ENCODE measurements around the gene CALML5. TPM values are rescaled to one million over a fixed set of nuclear protein-coding genes. Genes with fewer than 3 reads are reported as not detected.

The CALML5 gene
- total RNA-seq, 1 experiment from 2014 or later = not detected

- in situ Hi-C loops (cut with HindIII; ENCODE audit: low pct_unique_long_range_greater_than_20kb, low sequenced_read_pairs) = no loop called here
- no peak for DNase-seq (ENCODE audit: low read depth)
These were observed 38.2 kb downstream of the CALML5 start for GRCh38 chr10:5461203-5461588.

DNA sequence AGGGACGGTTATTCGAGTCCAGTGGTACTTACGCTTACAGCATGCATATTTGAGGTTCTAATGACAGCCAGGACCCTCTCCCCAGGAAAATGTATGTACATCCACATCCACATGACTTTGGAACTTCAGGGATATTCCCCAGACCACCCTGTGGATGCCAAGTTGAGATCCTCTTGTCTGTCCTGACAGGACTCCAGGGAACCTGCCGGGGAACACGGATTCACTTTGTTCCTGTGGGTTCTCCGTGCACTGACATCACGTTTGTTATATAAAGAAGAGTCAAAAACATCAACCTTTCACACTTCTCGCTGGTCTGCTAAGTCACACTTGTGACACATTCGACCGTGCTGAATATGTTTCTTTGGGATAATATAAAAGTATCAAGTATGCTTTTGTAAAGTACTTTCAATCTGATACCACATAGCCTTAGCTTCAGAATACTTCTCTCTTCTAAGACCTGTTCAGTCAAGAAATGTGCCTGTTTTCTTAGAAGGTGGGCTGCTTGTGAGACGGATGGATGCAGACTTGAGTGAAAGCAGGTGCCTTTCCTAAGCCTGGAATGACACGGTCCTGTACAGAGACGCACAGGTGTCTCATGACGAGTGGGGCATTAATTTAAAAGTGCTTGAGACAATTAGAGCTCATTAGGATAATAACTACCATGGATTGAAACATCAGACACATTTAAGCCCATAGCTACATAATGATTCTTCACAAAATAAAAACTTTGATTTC is 38.7 kb downstream of the CALML5 start:
- DNase-seq (ENCODE audit: low read depth) = no peak

DNA sequence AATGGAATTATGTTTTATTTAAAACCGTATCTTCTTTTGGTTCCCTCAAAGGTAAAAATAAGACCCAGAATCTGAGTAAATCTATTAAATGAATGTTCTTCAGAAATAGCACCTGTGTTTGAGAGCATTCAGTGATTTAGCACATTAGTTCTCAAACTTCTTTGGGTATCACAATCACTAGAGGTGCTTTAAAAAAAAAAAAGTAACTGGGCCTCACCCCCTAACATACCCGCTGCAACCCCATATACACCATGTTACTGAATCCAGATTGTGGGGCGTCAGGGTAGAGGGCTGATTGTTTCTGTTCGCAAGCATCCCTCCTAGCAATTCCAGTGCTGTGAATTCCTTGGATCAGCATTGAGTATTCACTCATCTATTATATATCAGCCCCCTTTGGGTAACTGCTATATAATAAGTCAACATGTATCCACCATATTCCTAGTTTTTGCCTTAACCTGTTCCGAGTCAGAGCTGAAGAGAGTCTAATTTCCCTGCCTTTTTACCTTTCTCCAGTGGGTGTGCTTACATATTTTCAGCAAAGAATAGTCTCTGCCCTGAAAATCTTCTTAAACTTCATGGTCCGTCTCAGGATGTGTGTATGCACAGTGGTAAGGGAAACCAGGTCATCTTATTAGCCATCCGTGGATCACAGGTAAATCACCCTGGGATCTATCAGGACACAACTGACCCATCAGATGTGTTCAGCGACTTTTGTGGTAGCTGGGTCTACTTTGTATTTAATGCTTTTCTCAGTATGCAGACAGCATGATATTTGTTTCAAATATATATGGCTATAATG is 40.2 kb downstream of the CALML5 start:
- in situ Hi-C loops (cut with HindIII; ENCODE audit: low pct_unique_long_range_greater_than_20kb, low sequenced_read_pairs) = no loop called here
- DNase-seq (ENCODE audit: low read depth) = no peak

More for the DNA sequence above, 38.7 kb downstream of the CALML5 start:
- in situ Hi-C loops (cut with HindIII; ENCODE audit: low pct_unique_long_range_greater_than_20kb, low sequenced_read_pairs) = no loop called here

GRCh38 chr10:5458425-5458824 is 40.9 kb downstream of the CALML5 start:
- no peak for DNase-seq (ENCODE audit: low read depth)
- in situ Hi-C loops (cut with HindIII; ENCODE audit: low pct_unique_long_range_greater_than_20kb, low sequenced_read_pairs) = no loop called here

DNA sequence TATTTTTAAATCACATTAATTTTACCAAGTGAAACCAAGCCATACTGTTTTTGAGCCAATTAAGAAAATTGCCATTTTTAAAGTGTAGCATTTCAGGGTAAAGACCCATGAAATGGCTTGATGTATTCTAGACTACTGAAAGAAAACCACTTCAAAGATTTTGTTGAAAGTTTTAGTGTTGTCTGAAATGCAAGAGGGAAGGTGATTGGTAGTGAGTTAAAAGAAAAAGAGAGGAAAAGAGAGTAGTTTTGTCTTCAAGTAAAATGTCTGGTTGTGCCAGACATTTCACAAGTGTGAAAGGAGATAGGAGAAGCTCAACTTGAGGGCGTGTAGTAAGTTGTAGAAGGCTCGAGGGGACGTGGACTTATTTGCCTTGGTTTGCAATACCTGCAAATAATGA is 41.6 kb downstream of the CALML5 start:
- DNase-seq (ENCODE audit: low read depth) = no peak
- in situ Hi-C loops (cut with HindIII; ENCODE audit: low pct_unique_long_range_greater_than_20kb, low sequenced_read_pairs) = no loop called here

GRCh38 chr10:5456563-5456962 is 42.8 kb downstream of the CALML5 start:
- DNase-seq (ENCODE audit: low read depth) = no peak
- in situ Hi-C loops (cut with HindIII; ENCODE audit: low pct_unique_long_range_greater_than_20kb, low sequenced_read_pairs) = no loop called here

DNA sequence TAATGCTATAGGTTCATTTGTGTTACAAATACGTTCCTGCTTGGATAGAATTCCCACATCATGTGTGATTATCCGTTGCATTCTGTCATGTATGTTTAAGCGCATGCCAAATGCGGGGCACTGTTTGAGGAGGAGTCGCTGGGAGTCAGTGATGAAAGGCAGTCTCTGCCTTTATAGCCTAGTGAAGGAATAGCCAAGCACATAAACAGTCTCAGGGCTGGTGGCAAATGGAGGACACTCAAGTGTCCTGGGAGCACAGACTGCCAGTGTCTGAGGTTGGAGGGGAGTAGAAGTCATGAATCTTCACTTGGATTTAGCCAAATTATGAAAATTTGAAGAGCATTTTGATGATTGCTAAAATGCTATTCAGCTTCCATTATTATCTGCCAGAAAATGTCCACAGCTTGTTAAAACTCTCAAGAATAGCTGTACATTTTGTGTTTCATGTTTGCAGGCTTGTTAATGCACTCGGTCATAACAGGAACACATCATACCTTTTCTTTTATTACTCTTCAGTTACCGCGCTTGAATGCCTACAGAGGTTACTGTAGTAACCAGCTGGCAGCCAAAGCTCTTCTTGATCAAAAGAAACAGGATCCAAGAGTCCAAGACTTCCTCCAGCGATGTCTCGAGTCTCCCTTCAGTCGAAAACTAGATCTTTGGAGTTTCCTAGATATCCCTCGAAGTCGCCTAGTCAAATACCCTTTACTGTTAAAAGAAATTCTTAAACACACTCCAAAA is 45.5 kb downstream of the CALML5 start:
- in situ Hi-C loops (cut with HindIII; ENCODE audit: low pct_unique_long_range_greater_than_20kb, low sequenced_read_pairs) = no loop called here
- no peak for DNase-seq (ENCODE audit: low read depth)

DNA sequence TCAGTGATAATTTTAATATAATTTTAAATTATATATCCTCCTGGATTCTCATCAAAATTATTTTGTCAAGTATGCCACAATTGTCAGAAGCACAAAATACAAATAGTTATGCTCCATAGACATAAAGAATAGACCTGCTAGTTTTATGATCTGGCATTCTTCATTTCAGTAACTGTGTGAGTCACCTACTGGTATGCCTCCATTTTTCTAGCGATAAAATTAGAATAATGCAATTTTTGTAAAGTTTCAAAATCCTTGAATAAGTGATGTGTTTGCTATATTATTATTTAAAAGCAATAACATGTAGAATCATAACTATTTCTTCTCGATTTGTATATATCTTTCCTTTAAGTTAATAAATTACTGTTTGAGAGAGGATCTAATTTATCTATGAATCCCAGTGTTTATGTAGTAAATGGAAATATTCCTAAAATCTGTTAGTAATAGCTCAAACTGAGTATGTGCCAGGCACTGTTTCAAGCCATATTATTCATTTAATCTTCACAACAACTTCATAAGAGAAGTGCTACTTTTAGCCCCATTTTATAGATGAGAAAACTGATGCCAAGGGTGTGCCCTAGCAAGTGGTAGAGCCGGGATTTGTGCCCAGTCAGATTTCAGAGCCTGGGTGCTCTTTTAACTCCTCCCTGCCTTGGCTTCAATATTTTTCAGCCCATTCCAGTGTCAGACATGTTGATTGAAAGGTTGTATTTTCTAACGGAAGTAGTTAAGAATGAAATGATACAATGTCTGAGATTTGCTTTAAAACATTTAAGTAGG is 48.6 kb downstream of the CALML5 start:
- in situ Hi-C loops (cut with HindIII; ENCODE audit: low pct_unique_long_range_greater_than_20kb, low sequenced_read_pairs) = no loop called here
- DNase-seq (ENCODE audit: low read depth) = no peak

GRCh38 chr10:5449823-5450222 is 49.5 kb downstream of the CALML5 start:
- DNase-seq (ENCODE audit: low read depth) = no peak
- in situ Hi-C loops (cut with HindIII; ENCODE audit: low pct_unique_long_range_greater_than_20kb, low sequenced_read_pairs) = loop anchor here (25.0 kb wide), 1 partner anchor 613 kb away; the partner anchor contains the start of gene AKR1E2

DNA sequence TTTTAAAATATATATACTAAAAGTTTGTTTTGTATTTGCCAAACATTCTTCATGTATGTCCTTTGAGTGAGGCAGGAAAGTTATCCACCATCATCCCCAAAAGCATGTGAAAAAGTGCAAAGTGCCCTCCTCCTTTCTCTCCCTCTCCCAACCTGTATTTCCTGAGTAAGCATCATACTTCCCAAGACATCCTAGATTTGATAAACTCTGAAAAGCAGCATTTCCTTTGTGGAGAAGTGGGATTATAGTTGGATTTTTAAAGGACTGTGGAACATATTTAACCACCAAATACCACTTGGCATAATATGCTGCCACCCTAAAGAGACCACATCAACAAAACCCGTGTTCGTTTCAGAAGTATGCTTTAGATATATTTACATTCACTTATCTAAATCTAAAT is 50.1 kb downstream of the CALML5 start:
- in situ Hi-C loops (cut with HindIII; ENCODE audit: low pct_unique_long_range_greater_than_20kb, low sequenced_read_pairs) = loop anchor here (25.0 kb wide), 1 partner anchor 612 kb away; the partner anchor contains the start of gene AKR1E2
- no peak for DNase-seq (ENCODE audit: low read depth)

Other genes with a start within 250 kb of the CALML5 start
- gene UCN3, start 134.6 kb downstream of the CALML5 start, total RNA-seq (2014; rRNA removed; shearing (Covaris generic); ENCODE audit: low replicate concordance) = not detected in 2 replicates
- gene TUBAL3, start 94.7 kb downstream of the CALML5 start, total RNA-seq (2014; rRNA removed; shearing (Covaris generic); ENCODE audit: low replicate concordance) = not detected in 2 replicates
- 10.8 and 33.6 TPM in 2 replicates for gene NET1, start 87.0 kb downstream of the CALML5 start, total RNA-seq (2014; rRNA removed; shearing (Covaris generic); ENCODE audit: low replicate concordance)
- gene CALML3, start 25.4 kb upstream of the CALML5 start, total RNA-seq (2014; rRNA removed; shearing (Covaris generic); ENCODE audit: low replicate concordance) = not detected in 2 replicates
- gene ASB13, start 167.0 kb upstream of the CALML5 start, total RNA-seq (2014; rRNA removed; shearing (Covaris generic); ENCODE audit: low replicate concordance) = 21.4 and 28.8 TPM in 2 replicates
- 17.3 and 24.5 TPM in 2 replicates for gene TASOR2, start 185.3 kb upstream of the CALML5 start, total RNA-seq (2014; rRNA removed; shearing (Covaris generic); ENCODE audit: low replicate concordance)